ENCODE data around the gene KLHL12. TPM values are rescaled to one million over a fixed set of nuclear protein-coding genes. Genes with fewer than 3 reads are reported as not detected.

KLHL12 gene
- total RNA-seq, 1 donor from 2014 or later, result 25.3 TPM

DNA sequence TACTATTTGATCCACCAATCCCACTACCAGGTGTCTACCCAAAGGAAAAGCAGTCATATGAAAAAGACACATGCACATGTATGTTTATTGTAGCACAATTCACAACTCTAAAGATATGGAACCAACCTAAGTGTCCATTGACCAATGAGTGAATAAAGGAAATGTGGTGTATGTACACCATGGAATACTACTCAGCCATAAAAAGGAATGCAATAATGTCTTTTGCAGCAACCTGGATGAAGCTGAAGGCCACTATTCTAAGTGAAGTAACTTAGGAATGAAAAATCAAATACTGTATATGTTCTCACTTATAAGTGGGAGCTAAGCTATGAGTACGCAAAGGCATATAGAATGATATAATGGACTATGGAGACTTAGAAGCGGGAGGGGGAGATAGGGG lies 18.4 kb upstream of the KLHL12 start:
- no peaks in the 10 kb centered on the region for H3K4me1 ChIP-seq
- H3K27ac ChIP-seq, result no peak overlapping the region
- H3K4me3 ChIP-seq, result no peak overlapping the region
- H3K9me3 ChIP-seq, result no peaks in the 10 kb centered on the region
- no peaks in the 10 kb centered on the region for H3K27me3 ChIP-seq (ENCODE audit: low read depth)
- intact Hi-C loops (cut with DNase I), result no loop called here
- ATAC-seq (no peak), DNase-seq (no peak)
- H3K36me3 ChIP-seq, result peaks cover 100% of the 10 kb centered on the region
- TF ChIP-seq, protein P1, sequence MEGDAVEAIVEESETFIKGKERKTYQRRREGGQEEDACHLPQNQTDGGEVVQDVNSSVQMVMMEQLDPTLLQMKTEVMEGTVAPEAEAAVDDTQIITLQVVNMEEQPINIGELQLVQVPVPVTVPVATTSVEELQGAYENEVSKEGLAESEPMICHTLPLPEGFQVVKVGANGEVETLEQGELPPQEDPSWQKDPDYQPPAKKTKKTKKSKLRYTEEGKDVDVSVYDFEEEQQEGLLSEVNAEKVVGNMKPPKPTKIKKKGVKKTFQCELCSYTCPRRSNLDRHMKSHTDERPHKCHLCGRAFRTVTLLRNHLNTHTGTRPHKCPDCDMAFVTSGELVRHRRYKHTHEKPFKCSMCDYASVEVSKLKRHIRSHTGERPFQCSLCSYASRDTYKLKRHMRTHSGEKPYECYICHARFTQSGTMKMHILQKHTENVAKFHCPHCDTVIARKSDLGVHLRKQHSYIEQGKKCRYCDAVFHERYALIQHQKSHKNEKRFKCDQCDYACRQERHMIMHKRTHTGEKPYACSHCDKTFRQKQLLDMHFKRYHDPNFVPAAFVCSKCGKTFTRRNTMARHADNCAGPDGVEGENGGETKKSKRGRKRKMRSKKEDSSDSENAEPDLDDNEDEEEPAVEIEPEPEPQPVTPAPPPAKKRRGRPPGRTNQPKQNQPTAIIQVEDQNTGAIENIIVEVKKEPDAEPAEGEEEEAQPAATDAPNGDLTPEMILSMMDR (IDR thresholded peaks at IDR 0.05), result no peak

DNA sequence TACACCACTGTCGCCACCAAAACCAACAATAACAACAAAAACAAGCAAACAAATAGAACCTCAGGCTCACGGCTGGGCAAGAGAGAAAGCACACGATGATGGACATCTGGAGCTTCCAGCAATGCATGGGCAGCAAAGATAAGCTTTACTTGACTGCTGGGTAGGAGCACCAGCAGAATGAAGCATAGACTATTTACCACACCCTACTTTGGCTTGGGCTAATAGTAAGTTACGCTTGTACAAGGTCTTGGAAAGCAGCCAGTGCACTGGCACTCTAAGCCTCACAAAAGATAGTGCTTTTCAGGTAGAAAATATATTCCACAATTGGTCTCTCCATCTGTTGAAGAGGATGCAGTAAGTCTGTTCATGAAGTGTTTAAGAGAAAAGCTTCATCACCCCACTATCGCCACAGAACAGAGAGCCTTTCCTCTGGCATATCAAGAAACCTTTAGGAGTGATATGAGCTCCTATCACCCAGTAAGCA lies 17.4 kb upstream of the KLHL12 start:
- intact Hi-C loops (cut with DNase I), result no loop called here
- Histone ChIP-seq H3K36me3 (peaks cover 100% of the 10 kb centered on the region), H3K27me3 (ENCODE audit: low read depth) (no peaks in the 10 kb centered on the region), H3K9me3 (no peaks in the 10 kb centered on the region), H3K4me3 (no peak overlapping the region), H3K27ac (no peak overlapping the region), H3K4me1 (no peaks in the 10 kb centered on the region)
- no peak for DNase-seq
- ATAC-seq, result no peak
- TF ChIP-seq, protein P1 (IDR thresholded peaks at IDR 0.05), result no peak

DNA sequence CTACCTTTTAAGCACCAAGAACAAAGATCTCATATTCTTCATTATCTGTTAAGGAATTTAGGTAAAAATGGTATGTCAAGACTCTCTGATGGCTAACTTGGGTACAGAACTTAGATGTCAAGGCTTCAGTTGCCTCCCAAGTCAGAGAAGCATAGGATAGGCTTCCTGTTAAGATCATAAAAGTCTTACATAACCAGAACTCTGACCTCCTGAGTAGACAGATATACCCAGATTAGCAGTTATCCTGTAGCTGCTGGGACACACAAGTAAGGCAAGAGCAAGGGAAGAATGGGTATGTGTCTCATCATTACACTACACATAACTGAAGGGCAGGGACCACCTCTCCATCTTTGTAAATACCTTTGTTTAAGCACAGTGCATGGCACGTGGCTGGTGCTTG lies 15.4 kb upstream of the KLHL12 start:
- H3K4me3 ChIP-seq, result no peak overlapping the region
- no peaks in the 10 kb centered on the region for H3K9me3 ChIP-seq
- H3K36me3 ChIP-seq, result peaks cover 79% of the 10 kb centered on the region
- TF ChIP-seq, protein P1 (IDR thresholded peaks at IDR 0.05), result no peak
- H3K4me1 ChIP-seq, result no peaks in the 10 kb centered on the region
- no peaks in the 10 kb centered on the region for H3K27me3 ChIP-seq (ENCODE audit: low read depth)
- intact Hi-C loops (cut with DNase I), result no loop called here
- DNase-seq (no peak), ATAC-seq (no peak)
- H3K27ac ChIP-seq, result no peak overlapping the region

DNA sequence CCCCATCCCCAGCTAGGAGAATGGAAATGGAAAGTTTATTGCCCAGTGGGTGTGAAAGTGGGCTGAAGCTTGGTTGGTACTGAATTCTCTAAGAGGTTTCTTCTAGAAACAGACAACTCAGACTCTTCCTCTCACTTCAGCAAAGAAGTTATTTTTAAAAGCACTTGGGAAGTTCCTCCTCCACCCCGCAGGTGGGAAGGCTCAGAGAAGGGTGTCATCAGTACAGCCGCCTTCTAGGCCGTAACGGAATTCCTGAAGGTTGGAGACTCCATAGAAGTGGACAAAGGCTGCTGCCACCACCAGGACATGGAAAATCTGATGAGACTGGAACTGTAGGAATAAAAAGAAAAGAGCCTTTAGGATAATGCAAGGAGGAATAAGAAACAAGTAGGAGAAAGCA lies 14.3 kb upstream of the KLHL12 start:
- ATAC-seq, result no peak
- H3K27ac ChIP-seq, result no peak overlapping the region
- H3K4me1 ChIP-seq, result no peaks in the 10 kb centered on the region
- TF ChIP-seq, protein P1 (IDR thresholded peaks at IDR 0.05), result no peak
- intact Hi-C loops (cut with DNase I), result no loop called here
- no peak overlapping the region for H3K4me3 ChIP-seq
- DNase-seq, result no peak
- H3K36me3 ChIP-seq, result peaks cover 69% of the 10 kb centered on the region
- H3K27me3 ChIP-seq (ENCODE audit: low read depth), result no peaks in the 10 kb centered on the region
- H3K9me3 ChIP-seq, result no peaks in the 10 kb centered on the region

DNA sequence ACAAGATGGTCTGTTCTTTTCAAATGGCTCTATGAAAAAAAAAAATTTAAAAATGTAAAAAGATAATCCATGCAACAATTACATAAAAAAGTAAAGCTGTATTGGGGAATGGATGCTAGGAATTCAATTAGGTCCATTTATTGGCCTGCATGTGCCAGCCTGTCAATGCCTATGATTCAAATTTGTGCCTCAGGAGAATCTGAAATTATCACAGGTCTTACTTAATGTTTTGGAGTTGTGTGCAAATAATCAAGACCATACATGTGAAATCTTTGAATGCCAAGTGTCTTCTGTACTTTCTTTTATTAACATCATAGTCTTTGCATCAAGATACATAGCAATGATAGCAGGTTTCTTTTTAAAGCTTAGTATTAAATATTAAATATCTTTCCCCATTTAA lies 13.5 kb upstream of the KLHL12 start:
- TF ChIP-seq, protein P1 (IDR thresholded peaks at IDR 0.05), result no peak
- DNase-seq (no peak), ATAC-seq (no peak)
- Histone ChIP-seq H3K4me1 (no peaks in the 10 kb centered on the region), H3K4me3 (no peak overlapping the region), H3K27ac (no peak overlapping the region), H3K27me3 (ENCODE audit: low read depth) (no peaks in the 10 kb centered on the region), H3K9me3 (no peaks in the 10 kb centered on the region), H3K36me3 (peaks cover 61% of the 10 kb centered on the region)
- intact Hi-C loops (cut with DNase I), result no loop called here

All from lower lobe of right lung (tissue), 2 donors.